Dedifferentiated amniotic fluid mesenchymal stem cell (primary cell): ENCODE measurements around the gene TRPV3.
"Not testable (repeated sequence)": the region's sequence is repeated elsewhere in the genome, so short reads cannot be mapped to it uniquely, and the experiment has no call there.

Source experiments
- DNase-seq: peaks from one replicate; pipeline ENCODE4 v3.0.0-alpha.2; 2016; ENCODE audit errors: extremely low spot score

TRPV3 gene

DNA sequence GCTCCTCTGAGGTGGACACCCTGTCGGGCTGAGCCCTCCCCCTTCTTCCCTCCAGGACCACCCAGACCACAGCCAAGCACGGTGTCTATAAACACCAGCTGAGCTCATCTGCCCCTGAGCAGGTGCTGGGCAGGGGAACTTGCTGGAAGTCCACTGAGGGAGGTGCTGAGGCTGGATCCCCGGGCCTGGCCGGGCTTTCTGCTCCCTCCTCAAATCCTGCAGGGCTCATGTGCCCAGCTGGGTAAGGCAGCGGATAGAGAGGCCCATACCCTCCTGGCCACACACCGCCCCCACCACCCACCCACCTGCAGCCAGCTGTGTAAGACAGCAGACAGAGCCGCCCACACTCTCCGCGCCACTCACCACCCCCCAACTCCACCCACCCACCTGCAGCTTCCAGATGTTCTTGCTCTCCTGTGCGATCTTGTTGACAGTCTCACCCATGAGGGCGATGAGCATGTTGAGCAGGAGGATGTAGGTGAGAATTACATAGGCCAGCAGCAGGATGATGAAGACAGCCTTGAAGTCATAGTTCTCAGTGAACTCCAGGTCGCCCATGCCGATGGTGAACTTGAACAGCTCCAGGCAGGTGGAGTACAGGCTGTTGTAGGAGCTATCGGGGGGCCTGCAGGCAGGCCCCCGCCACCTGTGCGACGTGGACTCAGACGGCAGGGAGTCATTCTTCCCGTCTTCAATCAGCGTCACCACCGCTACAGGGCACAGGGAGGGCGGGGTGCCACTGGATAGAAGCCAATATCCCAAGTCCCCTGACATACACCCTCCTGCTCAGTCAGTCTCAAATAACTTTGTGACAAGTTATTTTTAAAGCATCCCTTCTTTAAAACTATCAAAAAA is 15.9 kb upstream of the TRPV3 start:
- DNase-seq, result no peak

DNA sequence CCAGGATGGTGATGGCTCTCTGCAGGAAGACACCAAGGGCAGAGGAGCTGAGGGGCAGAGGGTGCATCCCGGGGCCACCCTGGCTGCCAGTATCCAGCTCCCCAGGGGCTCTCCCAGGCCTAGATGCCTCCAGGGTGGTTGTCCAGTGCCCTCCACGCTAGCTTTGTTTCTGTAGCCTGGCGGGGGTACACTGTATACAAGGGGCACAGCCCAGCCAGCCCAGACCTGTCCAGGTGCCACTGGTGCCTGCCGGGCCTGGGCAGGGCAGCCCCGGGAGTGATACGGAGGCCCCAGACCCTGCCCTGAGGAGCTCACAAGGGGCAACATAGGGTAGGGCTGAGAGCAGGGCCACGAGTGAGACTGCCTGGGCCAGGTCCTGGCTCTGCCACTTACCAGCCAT is 14.6 kb upstream of the TRPV3 start:
- no peak for DNase-seq

GRCh38 chr17:3571043-3571900 is 13.7 kb upstream of the TRPV3 start:
- DNase-seq, result no peak

DNA sequence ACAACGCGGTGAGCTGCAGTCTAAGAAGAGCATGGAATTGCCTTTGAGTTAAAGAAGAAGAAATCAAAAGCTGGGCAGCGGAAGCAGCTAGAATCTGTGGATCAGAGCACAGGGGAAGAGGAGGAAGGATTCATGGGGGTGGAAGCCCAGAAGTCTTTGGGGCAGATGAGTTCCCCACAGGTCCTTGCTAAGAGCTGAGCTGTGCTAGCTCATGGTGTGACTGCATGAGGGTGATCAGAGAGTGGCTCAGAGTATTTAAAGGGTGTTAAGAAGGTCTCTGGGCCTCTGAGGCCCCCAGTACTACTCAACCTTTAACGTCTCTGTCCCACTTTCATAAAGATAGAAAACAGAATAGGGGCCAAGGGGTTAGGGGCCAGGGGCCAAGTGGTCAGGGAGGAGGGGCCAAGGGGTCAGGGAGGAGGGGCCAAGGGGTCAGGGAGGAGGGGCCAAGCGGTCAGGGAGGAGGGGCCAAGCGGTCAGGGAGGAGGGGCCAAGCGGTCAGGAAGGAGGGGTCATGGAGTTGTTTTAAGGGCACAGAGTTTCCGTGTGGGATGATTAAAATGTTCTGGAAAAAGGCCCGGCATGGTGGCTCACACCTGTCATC is 12.0 kb upstream of the TRPV3 start:
- no peak for DNase-seq

- DNase-seq, result no peak
Observed at GRCh38 chr17:3566551-3566950, 8.9 kb upstream of the TRPV3 start.

DNA sequence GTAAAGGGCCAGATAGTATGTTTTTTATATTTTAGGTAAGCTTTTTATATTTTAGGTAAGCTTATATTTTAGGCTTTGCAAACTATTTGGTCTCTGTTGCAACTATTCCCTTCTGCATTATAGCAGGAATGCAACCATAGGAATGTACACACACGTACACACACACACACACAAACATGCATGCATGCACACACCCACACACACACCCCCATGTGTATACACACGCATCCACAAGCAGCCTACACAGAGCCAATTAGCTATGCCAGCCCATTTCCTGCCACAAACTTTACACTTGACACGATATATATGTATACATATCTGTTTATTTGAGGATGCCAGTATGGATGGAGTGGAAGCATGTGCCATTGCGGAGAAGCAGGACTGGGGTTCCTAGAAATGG is 7.5 kb upstream of the TRPV3 start:
- no peak for DNase-seq

DNA sequence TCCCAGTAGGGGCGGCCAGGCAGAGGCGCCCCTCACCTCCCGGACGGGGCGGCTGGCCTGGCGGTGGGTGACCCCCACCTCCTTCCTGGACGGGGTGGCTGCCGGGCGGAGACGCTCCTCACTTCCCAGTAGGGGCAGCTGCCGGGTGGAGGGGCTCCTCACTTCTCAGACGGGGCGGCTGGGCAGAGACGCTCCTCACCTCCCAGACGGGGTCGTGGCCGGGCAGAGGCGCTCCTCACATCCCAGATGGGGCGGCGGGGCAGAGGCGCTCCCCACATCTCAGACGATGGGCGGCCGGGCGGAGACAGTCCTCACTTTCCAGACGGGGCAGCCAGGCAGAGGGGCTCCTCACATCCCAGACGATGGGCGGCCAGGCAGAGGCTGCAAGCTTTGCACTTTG is 6.6 kb upstream of the TRPV3 start:
- not testable (repeated sequence) for DNase-seq

DNA sequence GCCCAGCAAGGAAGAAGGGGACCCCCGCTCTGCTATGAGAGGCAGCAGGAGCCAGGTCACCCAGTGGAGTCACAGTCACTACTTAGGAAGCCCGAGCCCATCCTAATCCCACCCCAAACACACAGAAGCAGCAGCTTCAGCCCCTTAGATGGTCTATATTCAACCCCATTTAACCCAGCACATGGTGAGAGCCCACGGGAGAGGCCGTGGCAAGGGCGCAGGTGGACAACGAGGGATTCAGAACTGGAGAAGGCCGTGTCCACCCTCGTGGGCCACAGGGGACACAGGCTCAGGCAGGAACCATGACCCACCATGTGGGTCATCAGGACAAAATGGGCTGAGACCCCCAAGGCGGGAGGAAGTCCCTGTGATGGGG is 1.6 kb upstream of the TRPV3 start:
- no peak for DNase-seq

DNA sequence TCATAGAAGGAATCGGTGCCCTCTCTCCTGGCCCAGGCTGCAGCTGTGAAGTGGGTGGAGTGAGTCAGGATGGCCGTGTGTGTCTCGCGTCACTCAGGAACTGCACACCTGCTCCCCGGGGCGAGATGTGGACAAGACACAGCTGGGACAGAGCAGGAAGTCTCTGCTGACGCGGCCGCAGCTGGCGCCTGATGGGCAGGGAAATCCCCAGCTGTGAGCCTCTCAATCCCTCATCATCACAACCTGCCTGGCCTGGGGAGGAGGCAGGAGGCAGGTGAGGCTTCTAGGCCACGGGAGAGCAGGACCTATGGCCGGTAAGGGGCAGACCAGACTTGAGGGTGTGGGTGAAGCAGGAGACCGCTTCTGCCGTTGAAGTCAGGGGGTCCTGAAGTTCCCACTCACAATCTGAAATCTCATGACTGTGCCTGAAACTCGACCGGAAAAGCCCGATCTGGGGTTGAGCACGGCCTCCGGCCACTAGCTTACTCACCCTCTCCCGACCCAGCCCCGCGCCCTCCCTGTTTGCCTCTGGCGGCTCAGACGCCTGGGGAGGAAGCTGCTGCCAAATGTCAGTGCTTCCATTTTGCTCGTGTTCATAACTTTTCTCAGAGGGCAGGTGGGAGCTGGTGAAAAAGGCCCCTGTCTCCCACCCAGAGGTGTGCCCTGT is 1.1 kb upstream of the TRPV3 start:
- DNase-seq, result no peak

- no peak for DNase-seq
Observed at GRCh38 chr17:3556916-3557767, 470 bp downstream of the TRPV3 start.

GRCh38 chr17:3556239-3556915 is 1.2 kb downstream of the TRPV3 start:
- DNase-seq, result no peak

GRCh38 chr17:3555189-3555796 is 2.3 kb downstream of the TRPV3 start:
- DNase-seq, result no peak

DNA sequence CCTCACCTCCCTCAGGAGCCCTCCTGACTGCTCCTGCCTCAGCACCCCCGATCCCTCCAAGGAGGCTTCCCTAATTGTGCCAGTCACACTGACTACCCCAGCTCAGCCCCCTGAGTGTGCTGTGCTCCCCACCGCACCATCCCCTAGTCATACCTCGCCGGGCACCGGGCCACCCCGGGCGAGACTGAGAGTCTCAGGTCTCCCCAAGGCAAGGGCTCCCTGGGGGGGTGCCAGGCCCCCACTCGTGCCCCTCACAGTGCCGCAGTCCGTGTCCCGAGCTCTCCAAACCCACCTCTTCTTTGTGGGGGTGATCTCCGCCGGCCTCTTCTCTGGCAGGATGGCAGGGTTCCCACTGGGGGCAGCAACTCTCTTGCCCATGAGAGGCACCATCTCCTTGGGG is 3.2 kb downstream of the TRPV3 start:
- DNase-seq, result no peak

DNA sequence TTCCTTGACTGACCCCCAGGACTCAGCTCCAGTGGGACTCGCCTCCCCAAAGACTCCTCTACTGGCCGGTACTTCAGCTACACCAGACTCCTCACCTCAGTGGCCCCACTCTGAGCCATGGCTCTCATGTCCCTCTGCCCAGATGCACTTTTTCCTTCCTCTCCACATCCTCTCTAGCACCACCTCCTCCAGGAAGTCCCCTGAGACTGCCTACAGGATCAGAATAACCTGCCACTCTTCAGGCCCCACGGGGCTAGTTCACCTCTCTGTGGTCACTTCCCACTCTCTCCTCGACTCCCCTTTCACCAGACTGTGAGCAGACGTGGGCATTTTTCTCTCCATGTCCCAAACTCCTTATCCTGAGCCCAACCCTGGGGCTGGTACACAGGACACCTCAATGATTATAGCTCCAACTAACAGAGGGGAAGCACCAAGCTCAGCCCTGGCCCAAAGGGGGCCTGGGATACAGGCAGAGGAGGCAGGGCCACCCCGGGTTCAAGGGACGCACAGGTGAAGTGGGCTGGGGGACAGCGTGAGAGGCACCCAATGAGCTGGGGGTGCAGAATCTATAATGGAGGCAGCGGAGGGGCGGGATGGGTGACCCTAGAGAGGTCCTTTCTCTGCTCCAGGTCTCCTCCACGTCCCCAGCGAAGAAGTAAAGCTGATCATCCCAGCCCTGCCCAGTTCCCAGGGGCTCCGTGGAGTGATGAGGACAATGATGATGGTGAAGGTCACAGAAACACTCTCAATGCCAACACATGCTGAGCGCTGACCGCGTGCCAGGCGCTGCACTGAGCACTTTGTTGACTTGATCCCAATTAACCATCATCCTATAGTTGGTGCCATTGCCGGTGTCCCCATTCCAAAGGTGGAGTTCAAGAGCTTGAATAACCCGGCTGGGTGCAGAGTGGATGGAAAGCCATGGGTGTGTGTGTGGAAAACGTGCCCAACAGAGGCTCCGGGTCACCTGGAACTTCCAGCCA is 3.9 kb downstream of the TRPV3 start:
- no peak for DNase-seq

- no peak for DNase-seq
Observed at GRCh38 chr17:3552916-3553315, 4.7 kb downstream of the TRPV3 start.

GRCh38 chr17:3551189-3551588 is 6.4 kb downstream of the TRPV3 start:
- no peak for DNase-seq

DNA sequence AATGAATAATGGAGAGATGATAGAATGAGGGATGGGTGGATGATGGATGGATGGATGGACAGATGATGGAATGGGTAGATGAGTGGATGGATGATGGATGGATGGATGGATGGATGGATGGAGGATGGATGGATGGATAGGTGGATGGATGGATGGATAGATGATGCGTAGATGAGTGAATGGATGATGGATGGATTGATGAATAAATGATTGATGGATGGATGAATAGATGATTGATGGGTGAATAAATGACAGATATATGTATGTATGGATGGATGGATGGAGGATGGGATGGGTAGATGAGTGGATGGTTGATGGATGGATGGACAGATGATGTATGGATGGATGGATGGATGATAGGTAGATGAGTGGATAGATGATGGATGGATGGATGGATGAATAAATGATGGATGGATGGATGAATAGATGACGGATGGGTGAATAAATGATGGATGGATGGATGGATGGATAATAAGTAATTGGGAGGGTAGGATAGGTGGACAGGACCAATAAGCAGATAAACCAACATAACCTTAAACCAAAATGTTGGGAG is 7.9 kb downstream of the TRPV3 start:
- no peak for DNase-seq

GRCh38 chr17:3547628-3548027 is 10.0 kb downstream of the TRPV3 start:
- DNase-seq, result no peak

- DNase-seq, result no peak
Observed at GRCh38 chr17:3546997-3547396, 10.6 kb downstream of the TRPV3 start.
